Measurements from ENCODE around the gene BACH2.
"Not testable (repeated sequence)": the region's sequence is repeated elsewhere in the genome, so short reads cannot be mapped to it uniquely, and the experiment has no call there.

The BACH2 gene

DNA sequence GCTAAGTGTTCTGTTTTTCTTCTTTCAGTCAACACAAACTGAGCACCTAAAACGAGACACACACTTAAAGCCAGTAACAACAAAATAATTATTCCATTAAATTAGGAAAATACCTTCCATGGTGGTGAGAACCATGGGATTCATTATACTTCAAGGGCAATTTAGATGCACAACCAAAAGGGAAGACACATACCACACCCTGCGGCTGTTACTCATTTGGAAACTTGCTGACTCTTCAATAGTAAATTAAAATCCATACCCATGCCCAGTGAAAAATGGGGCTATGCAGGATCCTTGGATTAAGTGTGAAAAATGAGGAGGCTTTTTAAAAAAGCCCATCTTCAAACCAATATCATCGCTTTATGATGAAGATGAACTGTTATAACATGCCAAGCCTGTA is 259.7 kb downstream of the BACH2 start:
- Histone ChIP-seq H3K27ac (ENCODE audit: low read depth, low read length) (no peak overlapping the region), H3K9ac (ENCODE audit: low read length) (no peak overlapping the region), H3K36me3 (ENCODE audit: control insufficient read depth, insufficient read depth, low read length) (no peaks in the 10 kb centered on the region), H3K9me3 (ENCODE audit: control insufficient read depth, insufficient read depth, low read depth, low read length) (no peaks in the 10 kb centered on the region), H3K27me3 (ENCODE audit: control insufficient read depth, insufficient read depth, low read length) (no peaks in the 10 kb centered on the region), H3K4me1 (ENCODE audit: control insufficient read depth, insufficient read depth, low read length) (no peaks in the 10 kb centered on the region), H3K4me3 (ENCODE audit: low read depth, low read length) (no peak overlapping the region)

GRCh38 chr6:90035047-90035723 is 261.5 kb downstream of the BACH2 start:
- Histone ChIP-seq H3K4me1 (ENCODE audit: control insufficient read depth, insufficient read depth, low read length) (no peaks in the 10 kb centered on the region), H3K27me3 (ENCODE audit: control insufficient read depth, insufficient read depth, low read length) (no peaks in the 10 kb centered on the region), H3K27ac (ENCODE audit: low read depth, low read length) (no peak overlapping the region), H3K9ac (ENCODE audit: low read length) (no peak overlapping the region), H3K4me3 (ENCODE audit: low read depth, low read length) (no peak overlapping the region), H3K36me3 (ENCODE audit: control insufficient read depth, insufficient read depth, low read length) (no peaks in the 10 kb centered on the region), H3K9me3 (ENCODE audit: control insufficient read depth, insufficient read depth, low read depth, low read length) (no peaks in the 10 kb centered on the region)

DNA sequence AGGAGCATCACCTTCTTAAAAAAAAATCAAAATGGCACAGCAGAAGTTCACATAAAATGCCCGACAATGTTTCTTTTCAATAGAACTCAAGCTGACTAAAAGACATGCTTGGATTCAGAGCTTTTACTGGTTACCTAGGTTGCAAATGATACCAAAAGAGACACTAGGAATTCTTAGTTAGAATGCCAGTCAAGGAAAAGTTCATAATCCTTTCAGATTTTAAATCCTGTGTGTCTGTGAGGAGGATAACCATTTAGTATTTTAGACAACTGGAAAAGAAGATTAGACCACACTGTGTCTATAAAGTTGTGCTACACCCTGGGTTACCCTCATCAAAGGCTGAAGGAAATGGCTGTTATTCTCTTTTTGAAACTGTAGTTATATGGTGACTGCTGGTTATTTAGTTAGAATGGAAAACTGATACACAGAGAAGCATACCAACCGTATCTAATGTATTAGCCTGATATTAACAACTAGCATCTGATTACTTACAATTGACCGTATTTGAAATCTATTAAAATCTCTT is 262.8 kb downstream of the BACH2 start:
- no peaks in the 10 kb centered on the region for H3K27me3 ChIP-seq (ENCODE audit: control insufficient read depth, insufficient read depth, low read length)
- H3K9me3 ChIP-seq (ENCODE audit: control insufficient read depth, insufficient read depth, low read depth, low read length): no peaks in the 10 kb centered on the region
- no peaks in the 10 kb centered on the region for H3K4me1 ChIP-seq (ENCODE audit: control insufficient read depth, insufficient read depth, low read length)
- H3K36me3 ChIP-seq (ENCODE audit: control insufficient read depth, insufficient read depth, low read length): no peaks in the 10 kb centered on the region
- H3K9ac ChIP-seq (ENCODE audit: low read length): no peak overlapping the region
- no peak overlapping the region for H3K4me3 ChIP-seq (ENCODE audit: low read depth, low read length)
- H3K27ac ChIP-seq (ENCODE audit: low read depth, low read length): no peak overlapping the region

GRCh38 chr6:90032489-90033212 is 264.0 kb downstream of the BACH2 start:
- H3K27me3 ChIP-seq (ENCODE audit: control insufficient read depth, insufficient read depth, low read length); H3K9ac ChIP-seq (ENCODE audit: low read length); H3K27ac ChIP-seq (ENCODE audit: low read depth, low read length); H3K36me3 ChIP-seq (ENCODE audit: control insufficient read depth, insufficient read depth, low read length); H3K4me3 ChIP-seq (ENCODE audit: low read depth, low read length); H3K9me3 ChIP-seq (ENCODE audit: control insufficient read depth, insufficient read depth, low read depth, low read length); H3K4me1 ChIP-seq (ENCODE audit: control insufficient read depth, insufficient read depth, low read length): not testable (repeated sequence)

DNA sequence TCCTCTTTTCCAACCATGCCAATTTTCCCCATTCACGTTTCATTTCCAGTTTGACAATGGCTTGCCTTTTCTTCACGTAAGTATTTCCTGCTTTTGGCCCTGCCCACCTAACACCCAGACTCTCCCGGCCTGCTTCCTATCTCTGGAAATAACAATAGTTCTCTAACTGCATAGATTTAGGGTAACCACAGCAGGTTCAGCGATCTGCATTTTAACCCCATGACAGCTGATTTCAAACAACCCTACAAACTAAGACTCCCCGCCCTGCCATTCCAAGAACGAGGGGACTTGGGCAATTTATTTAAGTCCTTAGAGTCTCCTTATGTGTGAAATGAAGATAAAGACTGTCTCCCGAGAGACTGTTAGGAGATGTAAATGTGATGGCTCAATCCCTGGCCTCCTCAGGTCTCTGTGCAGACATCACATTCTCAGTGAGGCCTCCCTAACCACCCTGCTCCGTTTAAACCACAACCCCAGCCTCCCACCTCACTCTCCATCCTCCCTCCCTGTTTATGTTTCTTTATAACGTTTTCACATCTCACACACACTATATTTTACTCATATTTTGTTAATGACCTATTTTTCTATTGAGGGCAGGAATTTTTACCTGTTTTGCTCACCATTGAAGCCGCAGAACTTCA is 267.5 kb downstream of the BACH2 start:
- no peaks in the 10 kb centered on the region for H3K27me3 ChIP-seq (ENCODE audit: control insufficient read depth, insufficient read depth, low read length)
- no peaks in the 10 kb centered on the region for H3K4me1 ChIP-seq (ENCODE audit: control insufficient read depth, insufficient read depth, low read length)
- no peak overlapping the region for H3K4me3 ChIP-seq (ENCODE audit: low read depth, low read length)
- H3K9me3 ChIP-seq (ENCODE audit: control insufficient read depth, insufficient read depth, low read depth, low read length): no peaks in the 10 kb centered on the region
- no peak overlapping the region for H3K9ac ChIP-seq (ENCODE audit: low read length)
- H3K36me3 ChIP-seq (ENCODE audit: control insufficient read depth, insufficient read depth, low read length): no peaks in the 10 kb centered on the region
- no peak overlapping the region for H3K27ac ChIP-seq (ENCODE audit: low read depth, low read length)

GRCh38 chr6:90028066-90028778 is 268.4 kb downstream of the BACH2 start:
- Histone ChIP-seq H3K36me3 (ENCODE audit: control insufficient read depth, insufficient read depth, low read length) (no peaks in the 10 kb centered on the region), H3K4me1 (ENCODE audit: control insufficient read depth, insufficient read depth, low read length) (no peaks in the 10 kb centered on the region), H3K27ac (ENCODE audit: low read depth, low read length) (no peak overlapping the region), H3K27me3 (ENCODE audit: control insufficient read depth, insufficient read depth, low read length) (no peaks in the 10 kb centered on the region), H3K4me3 (ENCODE audit: low read depth, low read length) (no peak overlapping the region), H3K9me3 (ENCODE audit: control insufficient read depth, insufficient read depth, low read depth, low read length) (no peaks in the 10 kb centered on the region), H3K9ac (ENCODE audit: low read length) (no peak overlapping the region)

DNA sequence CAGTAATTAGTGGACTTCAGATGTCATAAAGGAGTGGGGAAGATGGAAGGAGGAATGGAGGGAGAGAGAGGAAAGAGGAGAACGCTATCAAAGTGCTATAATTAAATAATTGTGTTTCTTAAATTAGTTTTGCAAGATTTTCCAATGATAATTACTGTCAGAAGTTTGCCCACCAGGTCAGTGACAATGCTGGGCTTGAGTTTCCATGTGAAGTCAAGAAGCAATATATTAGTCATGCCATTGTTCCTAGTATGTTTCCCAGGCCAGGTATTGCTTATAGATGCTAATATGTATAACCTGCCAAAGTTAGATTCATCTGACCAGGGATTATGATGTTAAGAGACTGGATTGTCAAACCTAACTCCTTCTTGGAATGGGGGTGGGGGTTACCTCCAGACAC is 270.4 kb downstream of the BACH2 start:
- H3K4me1 ChIP-seq (ENCODE audit: control insufficient read depth, insufficient read depth, low read length): no peaks in the 10 kb centered on the region
- H3K9ac ChIP-seq (ENCODE audit: low read length): no peak overlapping the region
- H3K27me3 ChIP-seq (ENCODE audit: control insufficient read depth, insufficient read depth, low read length): no peaks in the 10 kb centered on the region
- no peaks in the 10 kb centered on the region for H3K9me3 ChIP-seq (ENCODE audit: control insufficient read depth, insufficient read depth, low read depth, low read length)
- H3K4me3 ChIP-seq (ENCODE audit: low read depth, low read length): no peak overlapping the region
- no peak overlapping the region for H3K27ac ChIP-seq (ENCODE audit: low read depth, low read length)
- H3K36me3 ChIP-seq (ENCODE audit: control insufficient read depth, insufficient read depth, low read length): no peaks in the 10 kb centered on the region

DNA sequence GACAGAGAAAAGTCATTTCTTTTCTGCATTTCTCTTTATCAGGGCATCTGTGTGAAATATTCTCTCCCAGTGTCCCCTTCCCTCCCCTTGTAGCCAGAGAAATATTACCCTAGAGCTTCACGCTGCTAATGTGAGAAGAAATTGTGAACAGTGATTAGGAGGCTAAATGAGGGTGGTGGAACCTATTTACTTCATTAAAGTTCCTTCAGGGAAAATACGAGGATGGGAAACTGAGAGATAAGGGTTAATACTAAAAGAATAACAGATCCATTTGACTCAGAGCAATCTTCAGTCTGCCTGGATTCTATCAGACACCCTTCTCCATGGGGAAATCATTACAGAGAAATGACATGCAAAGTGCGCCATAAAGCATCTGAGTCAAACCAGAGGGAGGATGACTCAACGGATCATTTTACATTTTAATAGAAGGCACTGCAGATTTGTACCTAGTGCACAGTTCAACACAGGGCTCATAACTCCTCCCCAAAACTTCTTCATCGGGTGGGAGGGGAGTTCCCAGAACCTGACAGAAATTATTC is 271.1 kb downstream of the BACH2 start:
- Histone ChIP-seq H3K27me3 (ENCODE audit: control insufficient read depth, insufficient read depth, low read length) (no peaks in the 10 kb centered on the region), H3K9ac (ENCODE audit: low read length) (no peak overlapping the region), H3K4me3 (ENCODE audit: low read depth, low read length) (no peak overlapping the region), H3K36me3 (ENCODE audit: control insufficient read depth, insufficient read depth, low read length) (no peaks in the 10 kb centered on the region), H3K4me1 (ENCODE audit: control insufficient read depth, insufficient read depth, low read length) (no peaks in the 10 kb centered on the region), H3K9me3 (ENCODE audit: control insufficient read depth, insufficient read depth, low read depth, low read length) (no peaks in the 10 kb centered on the region), H3K27ac (ENCODE audit: low read depth, low read length) (no peak overlapping the region)

GRCh38 chr6:90024633-90025032 is 272.0 kb downstream of the BACH2 start:
- no peaks in the 10 kb centered on the region for H3K9me3 ChIP-seq (ENCODE audit: control insufficient read depth, insufficient read depth, low read depth, low read length)
- H3K4me3 ChIP-seq (ENCODE audit: low read depth, low read length): no peak overlapping the region
- H3K27ac ChIP-seq (ENCODE audit: low read depth, low read length): no peak overlapping the region
- H3K4me1 ChIP-seq (ENCODE audit: control insufficient read depth, insufficient read depth, low read length): no peaks in the 10 kb centered on the region
- no peaks in the 10 kb centered on the region for H3K36me3 ChIP-seq (ENCODE audit: control insufficient read depth, insufficient read depth, low read length)
- no peak overlapping the region for H3K9ac ChIP-seq (ENCODE audit: low read length)
- no peaks in the 10 kb centered on the region for H3K27me3 ChIP-seq (ENCODE audit: control insufficient read depth, insufficient read depth, low read length)

DNA sequence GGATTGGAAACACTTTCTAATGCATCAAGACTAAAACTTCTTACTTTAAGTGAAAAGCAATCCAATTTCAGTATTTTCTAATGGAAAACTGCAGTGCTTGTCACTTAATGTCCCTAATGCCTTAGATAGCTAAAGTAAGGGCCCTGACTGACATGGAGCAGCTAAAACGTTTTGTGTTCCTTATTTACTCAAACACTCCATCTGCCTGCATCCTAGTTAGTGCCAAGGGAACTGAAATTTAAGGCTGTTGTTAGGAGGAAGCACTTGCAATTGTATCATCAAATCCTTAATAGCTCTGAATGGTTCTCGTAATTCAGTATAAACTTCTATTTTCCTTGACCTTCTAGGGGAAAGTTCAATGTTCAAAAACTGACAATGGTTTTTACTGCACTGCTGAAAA is 274.9 kb downstream of the BACH2 start:
- Histone ChIP-seq H3K9me3 (ENCODE audit: control insufficient read depth, insufficient read depth, low read depth, low read length) (no peaks in the 10 kb centered on the region), H3K9ac (ENCODE audit: low read length) (no peak overlapping the region), H3K4me1 (ENCODE audit: control insufficient read depth, insufficient read depth, low read length) (no peaks in the 10 kb centered on the region), H3K27me3 (ENCODE audit: control insufficient read depth, insufficient read depth, low read length) (no peaks in the 10 kb centered on the region), H3K27ac (ENCODE audit: low read depth, low read length) (no peak overlapping the region), H3K4me3 (ENCODE audit: low read depth, low read length) (no peak overlapping the region), H3K36me3 (ENCODE audit: control insufficient read depth, insufficient read depth, low read length) (no peaks in the 10 kb centered on the region)

All from HUES6 (cell line).